ENCODE measurements around the gene MS4A2.

- TF ChIP-seq, protein P1, sequence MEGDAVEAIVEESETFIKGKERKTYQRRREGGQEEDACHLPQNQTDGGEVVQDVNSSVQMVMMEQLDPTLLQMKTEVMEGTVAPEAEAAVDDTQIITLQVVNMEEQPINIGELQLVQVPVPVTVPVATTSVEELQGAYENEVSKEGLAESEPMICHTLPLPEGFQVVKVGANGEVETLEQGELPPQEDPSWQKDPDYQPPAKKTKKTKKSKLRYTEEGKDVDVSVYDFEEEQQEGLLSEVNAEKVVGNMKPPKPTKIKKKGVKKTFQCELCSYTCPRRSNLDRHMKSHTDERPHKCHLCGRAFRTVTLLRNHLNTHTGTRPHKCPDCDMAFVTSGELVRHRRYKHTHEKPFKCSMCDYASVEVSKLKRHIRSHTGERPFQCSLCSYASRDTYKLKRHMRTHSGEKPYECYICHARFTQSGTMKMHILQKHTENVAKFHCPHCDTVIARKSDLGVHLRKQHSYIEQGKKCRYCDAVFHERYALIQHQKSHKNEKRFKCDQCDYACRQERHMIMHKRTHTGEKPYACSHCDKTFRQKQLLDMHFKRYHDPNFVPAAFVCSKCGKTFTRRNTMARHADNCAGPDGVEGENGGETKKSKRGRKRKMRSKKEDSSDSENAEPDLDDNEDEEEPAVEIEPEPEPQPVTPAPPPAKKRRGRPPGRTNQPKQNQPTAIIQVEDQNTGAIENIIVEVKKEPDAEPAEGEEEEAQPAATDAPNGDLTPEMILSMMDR (conservative IDR thresholded peaks at IDR 0.05) = no peak
- TF ChIP-seq EZH2 (IDR thresholded peaks at IDR 0.05; ENCODE audit: low read depth) = no peak
These were observed 32.8 kb downstream of the MS4A2 start for GRCh38 chr11:60121264-60121663.
